GM06990 (cell line): ENCODE data around the gene ARTN.

Experiments
- DNase-seq: peaks from one replicate; pipeline ENCODE4 v3.0.0-alpha.2; 2011; ENCODE audit not compliant: insufficient read length; ENCODE audit errors: extremely low read depth
- H3K27me3 ChIP-seq: replicated peaks from 2 replicates; pipeline ENCODE4 v1.6.0; 2011; ENCODE audit warnings: low read length; ENCODE audit not compliant: control insufficient read depth, insufficient read depth
- H3K36me3 ChIP-seq: 2 replicates; pipeline ENCODE4 v1.5.1; 2011; ENCODE audit warnings: low read length; ENCODE audit not compliant: control insufficient read depth, insufficient read depth
- H3K4me3 ChIP-seq: replicated peaks from 2 replicates; pipeline ENCODE4 v1.5.1; 2011; ENCODE audit warnings: low read depth, mild to moderate bottlenecking, control low read depth, low read length
- TF ChIP-seq, protein P1 (sequence below): IDR thresholded peaks from 2 replicates; pipeline ENCODE4 v1.5.1; 2011; ENCODE audit warnings: low read length, control low read depth, mild to moderate bottlenecking, inconsistent platforms; ENCODE audit not compliant: insufficient read depth, poor library complexity, severe bottlenecking

ARTN gene

DNA sequence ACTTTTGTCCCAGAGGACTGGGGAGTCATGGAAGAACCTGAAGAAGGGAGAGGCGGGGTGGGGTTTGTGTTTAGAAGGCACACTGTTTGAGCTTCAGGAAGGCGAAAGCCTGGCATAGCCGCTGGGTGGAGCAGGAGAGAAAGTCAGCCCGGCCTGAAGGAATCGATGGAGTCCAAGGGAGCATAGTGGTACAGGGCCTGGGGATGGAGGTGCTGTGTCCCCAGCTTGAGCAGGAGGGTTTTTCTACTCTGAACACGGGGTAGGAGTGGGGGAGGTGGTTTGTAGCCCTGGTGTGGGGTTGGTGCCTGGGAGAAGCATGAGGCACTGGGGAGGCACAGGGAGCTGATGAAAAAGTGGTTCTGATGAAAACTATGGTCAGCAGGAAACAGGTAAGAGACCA, 53.1 kb downstream of the ARTN start:
- no peak for DNase-seq

More for the DNA sequence above, 53.1 kb downstream of the ARTN start:
- TF ChIP-seq, protein P1, sequence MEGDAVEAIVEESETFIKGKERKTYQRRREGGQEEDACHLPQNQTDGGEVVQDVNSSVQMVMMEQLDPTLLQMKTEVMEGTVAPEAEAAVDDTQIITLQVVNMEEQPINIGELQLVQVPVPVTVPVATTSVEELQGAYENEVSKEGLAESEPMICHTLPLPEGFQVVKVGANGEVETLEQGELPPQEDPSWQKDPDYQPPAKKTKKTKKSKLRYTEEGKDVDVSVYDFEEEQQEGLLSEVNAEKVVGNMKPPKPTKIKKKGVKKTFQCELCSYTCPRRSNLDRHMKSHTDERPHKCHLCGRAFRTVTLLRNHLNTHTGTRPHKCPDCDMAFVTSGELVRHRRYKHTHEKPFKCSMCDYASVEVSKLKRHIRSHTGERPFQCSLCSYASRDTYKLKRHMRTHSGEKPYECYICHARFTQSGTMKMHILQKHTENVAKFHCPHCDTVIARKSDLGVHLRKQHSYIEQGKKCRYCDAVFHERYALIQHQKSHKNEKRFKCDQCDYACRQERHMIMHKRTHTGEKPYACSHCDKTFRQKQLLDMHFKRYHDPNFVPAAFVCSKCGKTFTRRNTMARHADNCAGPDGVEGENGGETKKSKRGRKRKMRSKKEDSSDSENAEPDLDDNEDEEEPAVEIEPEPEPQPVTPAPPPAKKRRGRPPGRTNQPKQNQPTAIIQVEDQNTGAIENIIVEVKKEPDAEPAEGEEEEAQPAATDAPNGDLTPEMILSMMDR = no peak
- no peak overlapping the region for H3K4me3 ChIP-seq
- no peaks in the 10 kb centered on the region for H3K27me3 ChIP-seq
- peaks cover 6% of the 10 kb centered on the region for H3K36me3 ChIP-seq
